ENCODE results near the gene PDE7B.

- TF ChIP-seq CTCF (IDR thresholded peaks at IDR 0.05 in 8 of 11, conservative IDR thresholded peaks at IDR 0.05 in 3 of 11) (no peak), POLR2A (IDR thresholded peaks at IDR 0.05) (no peak)
Measured at GRCh38 chr6:135890876-135891275, 39.4 kb downstream of the PDE7B start.
